H1 (cell line): Measurements from ENCODE around the gene PLEKHG3. TPM values are rescaled to one million over a fixed set of nuclear protein-coding genes. Genes with fewer than 3 reads are reported as not detected.

Experiments used
- MAX ChIP-seq: IDR thresholded peaks from 2 replicates; pipeline ENCODE4 v1.6.1; 2012; ENCODE audit warnings: inconsistent platforms
- TBP ChIP-seq: IDR thresholded peaks from 2 replicates; pipeline ENCODE4 v1.6.1; 2011; ENCODE audit warnings: low read depth, low read length, improper control_type of control experiment
- polyA plus RNA-seq, 7 experiments: library from polyadenylated mRNA; depleted of rRNA in 3 of 7; stranded (reverse) in 5 of 7; unstranded in 2 of 7; fragments of >200 nt in 5 of 7; fragments of 200-250 nt in 2 of 7; gene quantifications; 1 replicate in 5 of 7; 2 replicates in 1 of 7; 4 replicates in 1 of 7; pipeline versions ENCODE4 v1.2.1 to v1.2.3, GENCODE V29; 2011 to 2013; ENCODE audit warnings: missing spikeins in 2 of 7, mixed read lengths in 2 of 7
- total RNA-seq: library from RNA; stranded (reverse); fragmentation: NEBNext Ultra II Directional; extraction: Animal tissue kit (Norgen Biotek cat#: 25700); gene quantifications from 2 replicates; pipeline ENCODE4 v1.2.1, GENCODE V29; 2021

The PLEKHG3 gene
- total and polyA plus RNA-seq, 2 of the 8 experiments (the other 6 are each of a cell fraction or from before 2014, with no cell fraction given) = 43.4 to 90.6 TPM

- no peak for TF ChIP-seq MAX
- TF ChIP-seq TBP = no peak
Measured at GRCh38 chr14:64680013-64680713, 24.1 kb upstream of the PLEKHG3 start (continued).
